Measurements from ENCODE around the gene YTHDC1.

The YTHDC1 gene

GRCh38 chr4:68358988-68359387 lies 9.1 kb upstream of the YTHDC1 start:
- DNase-seq: no peak

- no peak for DNase-seq
These were observed 2.9 kb upstream of the YTHDC1 start for GRCh38 chr4:68352791-68353190.

DNA sequence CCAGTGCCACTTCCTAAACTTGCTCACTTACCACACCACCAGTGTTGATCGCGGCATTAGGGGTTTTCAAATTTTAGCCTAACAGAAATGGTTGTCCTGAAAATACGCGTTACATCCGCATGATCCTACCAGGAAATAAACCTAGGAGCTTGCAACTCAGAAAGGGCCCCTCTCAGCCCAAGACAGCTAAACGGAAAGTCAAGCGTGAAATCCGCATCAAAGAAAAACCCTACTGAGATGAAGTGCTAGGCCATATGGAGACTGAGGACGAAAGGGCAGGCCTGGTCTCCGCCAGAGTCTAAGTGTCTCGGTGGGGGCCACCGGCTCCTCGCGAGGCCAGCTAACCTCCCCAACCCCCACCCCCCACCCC lies 626 bp downstream of the YTHDC1 start:
- no peak for DNase-seq

DNA sequence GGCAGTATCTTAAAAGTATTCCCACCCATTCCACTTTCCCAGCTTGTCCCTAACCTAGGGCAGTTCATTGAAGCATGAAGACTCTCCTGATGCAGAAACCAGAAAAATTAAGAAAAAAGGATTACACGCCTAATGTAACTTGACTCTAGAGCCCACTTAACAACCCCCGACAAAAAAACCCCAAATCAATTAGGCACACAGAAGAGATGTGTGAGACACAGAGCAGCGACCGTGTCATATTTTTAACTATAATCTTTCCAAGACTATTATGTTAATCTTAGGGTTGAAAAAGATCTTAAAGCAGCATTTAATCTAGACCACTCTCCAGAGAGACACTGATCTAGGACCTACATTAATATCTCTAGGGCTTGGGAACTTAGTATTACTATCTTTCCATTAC lies 1.3 kb downstream of the YTHDC1 start:
- no peak for DNase-seq

DNA sequence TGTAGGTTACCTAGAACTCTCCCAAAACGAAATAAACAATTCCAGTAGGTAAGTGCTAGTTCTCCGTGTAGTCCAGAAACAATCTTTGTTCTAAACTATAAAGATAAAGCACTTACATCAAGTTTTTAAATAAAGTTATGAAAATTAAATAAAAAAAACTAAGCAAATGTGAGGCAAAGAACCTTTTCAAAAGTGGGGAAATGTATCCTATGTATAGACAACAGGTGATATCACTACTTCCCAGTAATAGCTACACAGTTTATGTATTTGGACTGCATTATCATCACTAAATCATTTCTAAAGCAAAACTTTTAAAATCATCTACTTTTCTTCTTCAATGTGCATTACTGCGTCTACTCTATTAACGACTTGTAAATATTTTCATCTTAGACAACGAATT lies 2.0 kb downstream of the YTHDC1 start:
- DNase-seq: no peak

GRCh38 chr4:68346461-68346860 lies 3.4 kb downstream of the YTHDC1 start:
- DNase-seq: no peak

DNA sequence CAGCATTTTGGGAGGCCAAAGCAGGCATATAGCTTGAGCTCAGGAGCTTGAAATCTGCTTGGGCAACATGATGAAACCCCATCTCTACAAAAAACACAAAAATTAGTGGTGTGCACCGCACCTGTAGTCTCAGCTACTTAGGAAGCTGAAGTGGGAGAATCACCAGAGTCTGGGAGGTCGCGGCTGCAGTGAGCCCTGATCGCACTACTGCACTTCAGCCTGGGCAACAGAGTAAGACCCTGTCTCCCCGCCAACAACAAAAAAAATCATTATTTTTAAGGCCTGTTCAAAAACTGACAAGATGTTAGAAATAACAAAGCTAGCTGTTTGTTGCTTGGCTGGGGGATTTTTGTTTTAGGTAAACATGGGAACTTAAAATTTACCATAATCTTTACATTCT lies 5.1 kb downstream of the YTHDC1 start:
- no peak for DNase-seq

- no peak for DNase-seq
These were observed 5.8 kb downstream of the YTHDC1 start for GRCh38 chr4:68344049-68344448.

DNA sequence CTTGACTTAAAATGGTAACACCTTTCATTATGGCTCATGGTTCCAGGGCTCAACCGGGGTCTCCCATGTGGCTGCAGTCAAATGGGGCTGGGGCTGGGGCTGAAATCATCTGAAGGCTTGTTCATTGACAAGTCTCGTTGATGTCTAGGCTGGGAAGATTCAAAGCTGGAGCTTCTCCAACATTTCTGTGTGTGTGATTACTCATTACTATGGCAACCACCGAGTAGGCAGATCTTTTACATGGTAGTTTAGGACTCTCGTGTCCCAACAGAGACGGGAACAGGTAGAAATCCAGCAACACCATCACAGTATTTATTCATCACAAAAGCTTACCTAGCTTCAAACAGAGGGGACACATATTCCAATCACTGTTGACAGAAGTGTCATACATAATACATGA lies 7.8 kb downstream of the YTHDC1 start:
- DNase-seq: no peak

DNA sequence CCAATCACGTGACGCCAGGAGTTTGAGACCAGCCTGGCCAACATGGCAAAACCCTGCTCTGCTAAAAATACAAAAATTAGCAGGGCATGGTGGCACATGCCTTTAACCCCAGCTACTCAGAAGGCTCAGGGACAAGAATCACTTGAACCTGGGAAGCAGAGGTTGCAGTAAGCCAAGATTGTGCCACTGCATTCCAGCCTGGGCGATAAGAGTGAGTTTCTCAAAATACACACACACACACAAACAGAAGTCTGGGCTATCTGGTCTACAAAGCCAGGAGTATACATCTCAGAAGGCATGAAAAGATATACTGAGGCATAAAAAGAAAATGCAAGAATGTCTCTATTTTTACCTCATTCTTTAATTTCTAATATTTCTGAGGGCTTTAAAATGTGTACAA lies 11.3 kb downstream of the YTHDC1 start:
- no peak for DNase-seq

DNA sequence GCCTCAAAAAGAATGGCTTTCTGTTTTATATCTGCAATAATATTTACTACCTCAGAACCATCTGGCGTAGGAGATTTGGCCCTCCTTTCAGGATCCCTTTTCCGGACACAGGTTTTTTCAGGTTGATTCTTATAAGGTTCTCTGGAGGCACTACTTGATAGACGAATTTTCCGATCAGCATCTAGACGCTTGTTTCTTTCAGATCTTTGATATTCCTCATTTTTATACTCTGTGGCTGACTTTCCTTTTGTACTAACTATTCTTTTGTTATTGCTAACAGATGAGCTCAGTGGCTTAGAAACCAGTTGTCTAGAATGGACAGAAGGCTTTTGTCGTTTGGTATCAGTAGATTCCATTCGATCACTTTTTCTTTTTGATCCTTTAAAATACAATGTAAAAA lies 12.4 kb downstream of the YTHDC1 start:
- DNase-seq: no peak

DNA sequence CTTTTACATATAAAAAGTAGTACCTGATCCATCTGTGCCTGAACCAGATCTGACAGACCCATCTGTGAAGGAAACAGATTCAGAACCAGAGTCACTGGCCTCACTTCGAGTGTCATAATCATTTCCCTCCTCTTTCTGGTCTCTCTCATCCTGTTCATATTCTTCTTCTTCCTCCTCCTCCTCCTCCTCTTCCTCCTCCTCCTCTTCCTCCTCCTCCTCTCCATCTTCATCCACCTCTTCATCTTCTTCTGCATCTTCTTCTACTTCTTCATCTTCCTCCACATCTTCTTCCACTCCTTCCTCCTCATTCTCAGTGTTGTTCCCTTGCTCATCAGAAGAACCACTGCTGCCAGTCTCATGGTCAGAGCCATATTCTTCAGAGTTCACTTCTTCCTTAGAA lies 12.9 kb downstream of the YTHDC1 start:
- DNase-seq: no peak

GRCh38 chr4:68336530-68336929 lies 13.4 kb downstream of the YTHDC1 start:
- DNase-seq: no peak

DNA sequence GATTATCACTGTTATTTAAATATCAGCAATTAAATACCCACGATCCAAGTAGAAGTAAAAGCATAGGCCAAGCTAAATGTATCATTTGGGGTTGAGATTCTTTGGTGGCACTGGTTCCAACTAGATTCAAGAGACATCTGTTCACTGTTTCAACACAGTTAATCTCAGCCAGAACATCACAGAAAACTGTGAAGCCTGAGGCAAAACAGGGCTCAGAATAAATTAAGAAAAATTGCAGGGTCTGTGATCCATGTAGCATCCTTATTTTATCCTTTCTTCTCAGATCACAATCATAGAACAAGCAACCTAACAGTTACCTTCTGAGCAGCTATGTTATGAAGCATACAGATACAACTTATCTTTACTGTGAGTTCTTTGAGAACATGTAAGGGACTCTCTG lies 23.7 kb downstream of the YTHDC1 start:
- no peak for DNase-seq

GRCh38 chr4:68324519-68325262 lies 25.2 kb downstream of the YTHDC1 start:
- DNase-seq: no peak

- no peak for DNase-seq
These were observed 30.9 kb downstream of the YTHDC1 start for GRCh38 chr4:68319040-68319439.

DNA sequence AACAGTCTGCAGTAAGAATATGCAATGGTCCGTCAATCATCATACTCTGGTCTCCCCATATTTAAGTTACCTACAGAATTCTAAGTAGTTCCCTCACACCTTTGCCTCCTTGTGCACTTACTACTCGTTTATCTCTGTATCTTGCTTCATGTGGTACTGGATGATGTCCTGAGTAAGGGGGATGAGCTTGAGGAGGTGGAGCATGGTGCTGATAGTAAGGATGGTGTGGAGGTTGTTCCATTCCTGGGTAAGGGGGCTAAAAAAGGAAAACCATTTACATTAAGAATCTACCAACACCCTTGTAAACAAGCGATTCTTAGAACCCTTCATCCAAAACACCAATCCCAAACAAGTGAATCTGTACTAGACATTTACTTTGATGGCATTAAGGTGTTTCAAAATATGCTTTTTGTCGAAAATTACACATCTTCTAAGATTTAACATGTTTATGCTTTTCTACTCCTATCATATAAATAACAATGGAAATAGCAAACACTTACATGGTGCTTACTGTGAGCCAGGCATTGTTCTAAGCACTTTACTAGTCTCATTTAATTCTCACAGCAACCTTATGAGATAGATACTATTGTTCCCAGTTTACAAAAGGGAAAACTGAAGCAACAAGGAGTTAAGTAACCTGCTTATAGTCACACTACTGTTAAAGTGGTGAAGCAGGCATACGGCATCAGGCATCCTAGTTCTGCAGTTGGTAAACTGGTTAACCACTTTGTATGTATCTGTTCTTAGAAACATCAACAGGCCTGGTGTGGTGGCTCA lies 33.5 kb downstream of the YTHDC1 start:
- DNase-seq: no peak

GRCh38 chr4:68310651-68311247 lies 39.1 kb downstream of the YTHDC1 start:
- no peak for DNase-seq

DNA sequence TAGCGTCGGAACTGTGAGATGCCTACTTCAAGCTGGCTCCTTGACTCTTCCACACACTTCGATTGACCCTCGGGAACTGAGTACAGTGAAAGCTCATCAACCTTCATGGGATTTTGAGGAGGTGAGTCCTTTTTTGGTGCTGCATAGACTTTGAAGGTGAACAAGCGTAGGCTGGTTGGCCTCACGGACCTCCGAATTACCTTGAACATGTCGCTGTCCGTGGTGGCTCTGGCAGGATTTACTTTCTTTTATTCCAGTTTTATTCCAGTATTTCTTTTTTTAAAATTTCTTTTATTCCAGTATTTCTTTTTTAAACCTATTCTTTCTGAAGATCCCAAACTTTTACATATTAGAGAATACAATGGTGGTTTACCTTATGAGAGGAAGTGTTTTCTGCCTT lies 45.2 kb downstream of the YTHDC1 start:
- DNase-seq: no peak

DNA sequence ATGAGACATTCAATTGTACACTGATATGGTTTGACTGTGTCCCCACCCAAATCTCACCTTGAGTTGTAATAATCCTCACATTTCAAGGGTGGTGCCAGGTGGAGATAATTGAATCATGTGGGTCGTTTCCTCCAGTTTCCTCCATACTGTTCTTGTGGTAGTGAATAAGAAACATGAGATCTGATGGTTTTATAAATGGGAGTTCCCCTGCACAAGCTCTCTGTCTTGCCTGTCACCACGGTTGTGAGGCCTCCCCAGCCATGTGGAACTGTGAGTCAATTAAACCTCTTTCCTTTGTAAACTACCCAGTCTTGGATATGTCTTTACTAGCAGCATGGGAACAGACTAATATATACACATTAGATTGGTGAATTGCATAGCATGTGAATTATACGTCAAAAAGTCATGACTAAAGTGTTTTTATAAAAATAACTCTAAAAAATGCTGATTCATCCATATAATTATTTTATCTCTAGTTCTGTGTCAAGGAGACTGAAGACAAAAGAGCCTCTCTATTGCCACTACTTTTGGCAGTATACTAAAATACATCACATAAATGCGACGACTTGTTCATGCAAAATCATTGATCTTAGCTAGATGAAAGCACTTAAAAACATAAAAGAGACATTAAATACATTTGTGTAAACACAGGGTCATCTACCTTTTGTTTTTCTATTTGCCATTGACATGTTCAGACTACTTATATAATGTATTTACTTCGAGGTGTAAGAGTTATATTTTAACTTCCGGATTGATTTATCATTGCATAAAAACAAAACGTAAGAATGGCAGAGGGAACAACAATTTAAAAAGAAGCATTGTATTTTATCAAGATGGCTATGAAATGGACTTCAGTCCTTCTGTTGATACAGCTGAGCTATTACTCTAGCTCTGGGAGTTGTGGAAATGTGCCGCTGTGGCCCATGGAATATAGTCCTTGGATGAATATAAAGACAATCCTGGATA lies 50.1 kb downstream of the YTHDC1 start:
- no peak for DNase-seq

DNA sequence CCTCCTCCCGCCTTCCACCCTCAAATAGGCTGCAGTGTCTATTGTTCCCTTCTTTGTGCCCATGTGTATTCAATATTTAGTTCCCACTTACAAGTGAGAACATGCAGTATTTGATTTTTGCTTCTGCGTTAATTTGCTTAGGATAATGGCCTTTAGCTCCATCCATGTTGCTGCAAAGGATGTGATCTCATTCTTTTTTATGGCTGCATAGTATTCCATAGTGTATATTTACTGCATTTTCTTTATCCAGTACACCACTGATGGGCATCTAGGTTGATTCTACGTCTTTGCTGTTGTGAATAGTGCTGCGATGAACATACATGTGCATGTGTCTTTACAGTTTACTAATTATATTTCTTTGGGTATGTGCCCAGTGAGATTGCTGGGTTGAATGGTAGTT lies 52.8 kb downstream of the YTHDC1 start:
- no peak for DNase-seq

DNA sequence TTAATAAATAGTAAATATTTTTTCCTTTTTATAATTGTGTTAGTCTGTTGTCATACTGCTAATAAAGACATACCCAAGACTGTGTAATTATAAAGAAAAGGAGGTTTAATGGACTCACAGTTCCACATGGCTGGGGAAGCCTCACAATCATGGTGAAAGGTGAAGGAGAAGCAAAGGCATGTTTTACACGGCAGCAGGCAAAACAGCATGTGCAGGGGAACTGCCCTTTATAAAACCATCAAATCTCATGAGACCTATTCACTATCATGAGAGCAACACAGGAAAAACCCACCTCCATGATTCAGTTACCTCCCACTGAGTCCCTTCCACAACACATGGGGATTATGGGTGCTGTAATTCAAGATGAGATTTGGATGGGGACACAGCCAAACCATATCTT lies 58.6 kb downstream of the YTHDC1 start:
- no peak for DNase-seq

DNA sequence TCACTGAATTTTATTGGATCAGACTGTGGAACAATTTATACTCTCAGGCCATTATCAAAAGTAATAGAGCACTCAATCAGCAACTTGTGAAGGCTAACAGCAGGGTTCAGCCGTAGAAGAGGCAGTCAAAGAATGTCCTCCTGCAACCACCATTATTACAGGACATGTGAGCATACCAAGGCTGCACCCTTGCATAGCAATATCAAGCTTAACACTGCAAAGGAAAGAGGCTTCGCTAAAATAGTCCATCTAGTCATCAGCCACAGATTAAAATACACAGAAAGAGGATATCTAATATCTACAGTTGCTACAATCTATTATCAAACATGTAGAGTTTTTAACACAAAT lies 61.5 kb downstream of the YTHDC1 start:
- DNase-seq: no peak

Data from DMS153 (cell line).